SK-N-SH (cell line): ENCODE results near the gene NTRK2. TPM values are rescaled to one million over a fixed set of nuclear protein-coding genes. Genes with fewer than 3 reads are reported as not detected.

Experiments used
- CTCF ChIA-PET: fragments of 300-600, 350-600 bp; formaldehyde crosslinking; extraction: SDS; loops from one replicate; lab custom pipeline; 2021; lab: Yijun Ruan, JAX
- POLR2A ChIA-PET: fragments of 350-600 bp; sonication (Branson Sonifier 250); formaldehyde crosslinking; extraction: SDS; loops from one replicate; lab custom pipeline; 2020; ENCODE audit warnings: antibody characterized with exemption, inconsistent platforms; lab: Yijun Ruan, JAX
- DNase-seq: peaks from one replicate; pipeline ENCODE4 v3.0.0; 2012
- H2AFZ ChIP-seq: fragments of 200-600 bp; sonication (generic); 2 replicates; pipeline ENCODE4 v1.8.1; 2016; ENCODE audit warnings: antibody characterized with exemption, mild to moderate bottlenecking, low read depth
- H3F3A ChIP-seq: fragments of 200-600 bp; sonication (generic); replicated peaks from 2 replicates; pipeline ENCODE3; 2016; ENCODE audit warnings: antibody characterized with exemption, mild to moderate bottlenecking; ENCODE audit not compliant: insufficient read depth
- H3K27ac ChIP-seq, 2 experiments: fragments of 200-500 bp in 1 of 2; fragments of 200-600 bp in 1 of 2; sonication (Bioruptor generic) in 1 of 2; sonication (generic), shearing (Covaris generic) in 1 of 2; 2 replicates each; pipeline versions ENCODE4 v1.5.1 to v1.6.1; 2014 to 2016; ENCODE audit warnings: low read depth in 2 of 2, inconsistent platforms in 1 of 2, low read length in 1 of 2, mild to moderate bottlenecking in 1 of 2, mixed read lengths in 1 of 2
- H3K27me3 ChIP-seq: fragments of 200-600 bp; sonication (generic), shearing (Covaris generic); 2 replicates; pipeline ENCODE4 v1.6.1; 2016; ENCODE audit warnings: mixed run types; ENCODE audit not compliant: insufficient read depth
- H3K36me3 ChIP-seq, 2 experiments: fragments of 200-500 bp in 1 of 2; fragments of 200-600 bp in 1 of 2; sonication (Bioruptor generic) in 1 of 2; sonication (generic) in 1 of 2; replicated peaks in 1 of 2; 2 replicates each; pipeline versions ENCODE3 to v1.5.1; 2014 to 2016; ENCODE audit warnings: low read length in 1 of 2, mild to moderate bottlenecking in 1 of 2; ENCODE audit not compliant: insufficient read depth in 2 of 2, control insufficient read depth in 1 of 2
- H3K4me1 ChIP-seq, 2 experiments: fragments of 200-500 bp in 1 of 2; fragments of 200-600 bp in 1 of 2; sonication (Bioruptor generic) in 1 of 2; sonication (generic), shearing (Covaris generic) in 1 of 2; 2 replicates each; pipeline versions ENCODE4 v1.5.1 to v1.6.1; 2014 to 2016; ENCODE audit warnings: low read depth in 1 of 2, low read length in 1 of 2, mixed run types in 1 of 2; ENCODE audit not compliant: insufficient read depth in 2 of 2, control insufficient read depth in 1 of 2
- H3K4me2 ChIP-seq: fragments of 200-600 bp; sonication (generic), shearing (Covaris generic); 2 replicates; pipeline ENCODE4 v1.6.1; 2017; ENCODE audit warnings: mixed run types
- H3K4me3 ChIP-seq, 2 experiments: fragments of 200-500 bp in 1 of 2; fragments of 200-600 bp in 1 of 2; sonication (Bioruptor generic) in 1 of 2; sonication (generic), shearing (Covaris generic) in 1 of 2; 2 replicates each; pipeline versions ENCODE4 v1.5.1 to v1.8.1; 2014 to 2016; ENCODE audit warnings: low read depth in 2 of 2, inconsistent platforms in 1 of 2, low read length in 1 of 2, mild to moderate bottlenecking in 1 of 2, mixed read lengths in 1 of 2, moderate library complexity in 1 of 2
- H3K79me2 ChIP-seq: fragments of 200-600 bp; sonication (generic); 2 replicates; pipeline ENCODE4 v1.8.1; 2017; ENCODE audit warnings: mild to moderate bottlenecking; ENCODE audit not compliant: insufficient read depth
- H3K9ac ChIP-seq: fragments of 200-600 bp; sonication (generic); 2 replicates; pipeline ENCODE4 v1.6.1; 2017; ENCODE audit warnings: mixed run types
- H3K9me2 ChIP-seq: fragments of 200-600 bp; sonication (generic); 2 replicates; pipeline ENCODE4 v1.6.1; 2017; ENCODE audit warnings: mixed run types
- H3K9me3 ChIP-seq: fragments of 200-600 bp; sonication (generic); 2 replicates; pipeline ENCODE4 v1.6.1; 2017; ENCODE audit warnings: mixed run types, mild to moderate bottlenecking, moderate library complexity
- H4K20me1 ChIP-seq: fragments of 200-600 bp; sonication (generic); 2 replicates; pipeline ENCODE4 v1.6.1; 2017; ENCODE audit warnings: mild to moderate bottlenecking, mixed run types; ENCODE audit not compliant: insufficient read depth
- CHD2 ChIP-seq: fragments of 150-350 bp; IDR thresholded peaks from 2 replicates; pipeline ENCODE4 v1.6.1; 2018; ENCODE audit warnings: low read length; ENCODE audit not compliant: partially characterized antibody
- ELF1 ChIP-seq: IDR thresholded peaks from 2 replicates; pipeline ENCODE4 v1.4.0; 2012
- EP300 ChIP-seq, 2 experiments: IDR thresholded peaks; 2 replicates each; pipeline versions ENCODE4 v1.4.0 to v1.6.1; 2012; ENCODE audit warnings: borderline replicate concordance in 1 of 2, low read depth in 1 of 2, low read length in 1 of 2
- EZH2phosphoT487 ChIP-seq: fragments of 200-600 bp; sonication (generic); IDR thresholded peaks from 2 replicates; pipeline ENCODE4 v1.6.1; 2017; ENCODE audit warnings: low read depth, mixed run types, mild to moderate bottlenecking, antibody characterized with exemption, moderate library complexity, borderline replicate concordance
- FOSL2 ChIP-seq: IDR thresholded peaks from 2 replicates; pipeline ENCODE4 v1.4.0; 2012; ENCODE audit warnings: low read depth, mild to moderate bottlenecking, moderate library complexity, borderline replicate concordance
- FOXM1 ChIP-seq: IDR thresholded peaks from 2 replicates; pipeline ENCODE4 v1.4.0; 2012; ENCODE audit warnings: low read depth, mild to moderate bottlenecking
- GABPA ChIP-seq: IDR thresholded peaks from 2 replicates; pipeline ENCODE4 v1.4.0; 2012; ENCODE audit warnings: low read depth, mild to moderate bottlenecking
- MEF2A ChIP-seq: IDR thresholded peaks from 2 replicates; pipeline ENCODE4 v1.4.0; 2012; ENCODE audit warnings: low read depth, borderline replicate concordance
- NFIC ChIP-seq: IDR thresholded peaks from 2 replicates; pipeline ENCODE4 v1.4.0; 2012; ENCODE audit warnings: borderline replicate concordance
- POLR2AphosphoS5 ChIP-seq: IDR thresholded peaks from 2 replicates; pipeline ENCODE4 v1.6.1; 2012; ENCODE audit warnings: low read depth, low read length
- RCOR1 ChIP-seq: fragments of 150-350 bp; IDR thresholded peaks from 2 replicates; pipeline ENCODE4 v1.6.1; 2017; ENCODE audit warnings: antibody characterized with exemption, low read length
- RFX5 ChIP-seq: IDR thresholded peaks from 2 replicates; pipeline ENCODE4 v1.6.1; 2012; ENCODE audit warnings: mild to moderate bottlenecking, improper control_type of control experiment, low read length
- SIN3A ChIP-seq: IDR thresholded peaks from 2 replicates; pipeline ENCODE4 v1.6.1; 2012; ENCODE audit warnings: low read depth, mild to moderate bottlenecking, low read length, moderate library complexity, borderline replicate concordance
- WGBS: methylation state at CpG from one replicate; pipeline ENCODE4 v1.1.6; 2017; ENCODE audit warnings: low lambda C conversion rate; 5-methylcytosine and 5-hydroxymethylcytosine counted together
- polyA plus RNA-seq, 3 experiments: library from polyadenylated mRNA; depleted of rRNA; stranded (reverse); fragments of >200 nt; gene quantifications; 2 replicates each; pipeline ENCODE4 v1.2.3, GENCODE V29; 2012
- TF ChIP-seq, protein P1 (sequence below): IDR thresholded peaks from 2 replicates; pipeline ENCODE4 v1.6.1; 2012; ENCODE audit warnings: mild to moderate bottlenecking, low read depth, low read length, moderate library complexity
- TF ChIP-seq, protein P2 (sequence below): fragments of 150-350 bp; IDR thresholded peaks from 2 replicates; pipeline ENCODE4 v1.6.1; 2016; ENCODE audit warnings: mild to moderate bottlenecking, low read depth, low read length
- TF ChIP-seq, protein P3 (sequence below): IDR thresholded peaks from 2 replicates; pipeline ENCODE4 v1.4.0; 2012; ENCODE audit warnings: low read depth, borderline replicate concordance
- TF ChIP-seq, protein P4 (sequence below): IDR thresholded peaks from 2 replicates; pipeline ENCODE4 v1.4.0; 2012; ENCODE audit warnings: low read depth

Gene NTRK2
- polyA plus RNA-seq, 1 of the 3 experiments (the other 2 are of a cell fraction), result 0.05 TPM

DNA sequence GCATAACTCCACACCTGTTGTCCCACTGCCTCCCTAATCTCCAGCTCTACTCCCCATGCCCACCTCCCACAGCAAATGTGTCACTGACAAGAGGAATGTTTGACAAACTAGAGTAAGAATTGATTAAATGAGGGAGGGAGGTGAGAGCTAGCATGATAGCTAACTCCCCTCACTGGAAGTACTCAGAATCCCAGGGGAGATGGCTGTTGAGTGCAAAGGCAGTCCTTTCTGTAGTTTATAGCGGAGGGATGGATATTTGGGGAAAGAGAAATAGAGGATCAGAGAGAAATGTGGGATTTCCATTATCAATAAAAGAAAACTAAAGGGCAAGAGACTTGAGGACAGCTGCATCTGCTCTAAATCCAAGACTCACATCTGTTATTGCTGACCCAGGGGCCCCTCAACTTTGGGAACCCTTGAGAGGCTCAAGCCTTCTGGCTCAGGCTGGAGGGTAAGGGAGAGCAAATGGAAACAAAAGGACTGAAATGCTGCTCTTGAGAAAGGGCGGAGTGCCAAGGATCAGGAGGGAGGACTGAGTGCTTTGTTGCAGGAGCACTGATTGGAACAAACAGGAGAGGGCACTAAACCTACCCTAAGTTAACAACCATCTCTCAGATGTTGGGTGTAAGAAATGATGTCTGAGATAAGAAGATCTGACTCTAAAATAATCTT lies 372.1 kb downstream of the NTRK2 start:
- no peaks in the 10 kb centered on the region for H3K9me3 ChIP-seq
- WGBS, result 33% methylated on average over 2 of the region's 2 CpGs
- TF ChIP-seq EP300 (IDR thresholded peaks at IDR 0.05; ENCODE audit: borderline replicate concordance in 1 of 2, low read depth in 1 of 2, low read length in 1 of 2), result no peak
- TF ChIP-seq RCOR1, result no peak
- TF ChIP-seq, protein P1, sequence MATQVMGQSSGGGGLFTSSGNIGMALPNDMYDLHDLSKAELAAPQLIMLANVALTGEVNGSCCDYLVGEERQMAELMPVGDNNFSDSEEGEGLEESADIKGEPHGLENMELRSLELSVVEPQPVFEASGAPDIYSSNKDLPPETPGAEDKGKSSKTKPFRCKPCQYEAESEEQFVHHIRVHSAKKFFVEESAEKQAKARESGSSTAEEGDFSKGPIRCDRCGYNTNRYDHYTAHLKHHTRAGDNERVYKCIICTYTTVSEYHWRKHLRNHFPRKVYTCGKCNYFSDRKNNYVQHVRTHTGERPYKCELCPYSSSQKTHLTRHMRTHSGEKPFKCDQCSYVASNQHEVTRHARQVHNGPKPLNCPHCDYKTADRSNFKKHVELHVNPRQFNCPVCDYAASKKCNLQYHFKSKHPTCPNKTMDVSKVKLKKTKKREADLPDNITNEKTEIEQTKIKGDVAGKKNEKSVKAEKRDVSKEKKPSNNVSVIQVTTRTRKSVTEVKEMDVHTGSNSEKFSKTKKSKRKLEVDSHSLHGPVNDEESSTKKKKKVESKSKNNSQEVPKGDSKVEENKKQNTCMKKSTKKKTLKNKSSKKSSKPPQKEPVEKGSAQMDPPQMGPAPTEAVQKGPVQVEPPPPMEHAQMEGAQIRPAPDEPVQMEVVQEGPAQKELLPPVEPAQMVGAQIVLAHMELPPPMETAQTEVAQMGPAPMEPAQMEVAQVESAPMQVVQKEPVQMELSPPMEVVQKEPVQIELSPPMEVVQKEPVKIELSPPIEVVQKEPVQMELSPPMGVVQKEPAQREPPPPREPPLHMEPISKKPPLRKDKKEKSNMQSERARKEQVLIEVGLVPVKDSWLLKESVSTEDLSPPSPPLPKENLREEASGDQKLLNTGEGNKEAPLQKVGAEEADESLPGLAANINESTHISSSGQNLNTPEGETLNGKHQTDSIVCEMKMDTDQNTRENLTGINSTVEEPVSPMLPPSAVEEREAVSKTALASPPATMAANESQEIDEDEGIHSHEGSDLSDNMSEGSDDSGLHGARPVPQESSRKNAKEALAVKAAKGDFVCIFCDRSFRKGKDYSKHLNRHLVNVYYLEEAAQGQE, result no peak
- no peak for TF ChIP-seq POLR2AphosphoS5
- TF ChIP-seq, protein P2, sequence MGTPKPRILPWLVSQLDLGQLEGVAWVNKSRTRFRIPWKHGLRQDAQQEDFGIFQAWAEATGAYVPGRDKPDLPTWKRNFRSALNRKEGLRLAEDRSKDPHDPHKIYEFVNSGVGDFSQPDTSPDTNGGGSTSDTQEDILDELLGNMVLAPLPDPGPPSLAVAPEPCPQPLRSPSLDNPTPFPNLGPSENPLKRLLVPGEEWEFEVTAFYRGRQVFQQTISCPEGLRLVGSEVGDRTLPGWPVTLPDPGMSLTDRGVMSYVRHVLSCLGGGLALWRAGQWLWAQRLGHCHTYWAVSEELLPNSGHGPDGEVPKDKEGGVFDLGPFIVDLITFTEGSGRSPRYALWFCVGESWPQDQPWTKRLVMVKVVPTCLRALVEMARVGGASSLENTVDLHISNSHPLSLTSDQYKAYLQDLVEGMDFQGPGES, result no peak
- no peak for TF ChIP-seq FOSL2
- TF ChIP-seq NFIC, result no peak
- TF ChIP-seq ELF1, result no peak
- TF ChIP-seq MEF2A, result no peak
- TF ChIP-seq, protein P3, sequence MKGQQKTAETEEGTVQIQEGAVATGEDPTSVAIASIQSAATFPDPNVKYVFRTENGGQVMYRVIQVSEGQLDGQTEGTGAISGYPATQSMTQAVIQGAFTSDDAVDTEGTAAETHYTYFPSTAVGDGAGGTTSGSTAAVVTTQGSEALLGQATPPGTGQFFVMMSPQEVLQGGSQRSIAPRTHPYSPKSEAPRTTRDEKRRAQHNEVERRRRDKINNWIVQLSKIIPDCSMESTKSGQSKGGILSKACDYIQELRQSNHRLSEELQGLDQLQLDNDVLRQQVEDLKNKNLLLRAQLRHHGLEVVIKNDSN, result no peak
- no peak for TF ChIP-seq RFX5
- no peak for TF ChIP-seq GABPA
- TF ChIP-seq CHD2, result no peak
- TF ChIP-seq, protein P4, sequence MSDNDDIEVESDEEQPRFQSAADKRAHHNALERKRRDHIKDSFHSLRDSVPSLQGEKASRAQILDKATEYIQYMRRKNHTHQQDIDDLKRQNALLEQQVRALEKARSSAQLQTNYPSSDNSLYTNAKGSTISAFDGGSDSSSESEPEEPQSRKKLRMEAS, result no peak
- no peak for TF ChIP-seq SIN3A
- no peak for TF ChIP-seq FOXM1
- no peak for TF ChIP-seq EZH2phosphoT487
- TF ChIP-seq, all 33 proteins: peak for 0
- CTCF ChIA-PET, result no interaction called here
- Histone ChIP-seq H3F3A (no peaks in the 10 kb centered on the region), H2AFZ (no peak overlapping the region), H4K20me1 (no peaks in the 10 kb centered on the region), H3K36me3 (no peaks in the 10 kb centered on the region), H3K79me2 (no peaks in the 10 kb centered on the region), H3K4me2 (no peak overlapping the region), H3K4me3 (no peak overlapping the region), H3K4me1 (no peaks in the 10 kb centered on the region), H3K27me3 (no peaks in the 10 kb centered on the region), H3K9me2 (no peaks in the 10 kb centered on the region), H3K27ac (no peak overlapping the region), H3K9ac (no peak overlapping the region)
- POLR2A ChIA-PET, result no interaction called here
- no peak for DNase-seq
